Lower leg skin (tissue), 3 donors: ENCODE results near the gene HOXB2.

ENCODE experiments used
- POLR2A ChIP-seq, 2 donors: fragments of 450-650 bp; IDR thresholded peaks; one replicate each; pipeline ENCODE4 v1.6.1; 2016 to 2017; ENCODE audit warnings: antibody characterized with exemption in 2 of 2, mild to moderate bottlenecking in 1 of 2, moderate library complexity in 1 of 2
- TF ChIP-seq, protein P1 (sequence below), 3 donors: fragments of 450-650 bp; IDR thresholded peaks; one replicate each; pipeline ENCODE4 v1.5.1; 2016; ENCODE audit warnings: antibody characterized with exemption in 3 of 3, mild to moderate bottlenecking in 3 of 3, moderate library complexity in 2 of 3

DNA sequence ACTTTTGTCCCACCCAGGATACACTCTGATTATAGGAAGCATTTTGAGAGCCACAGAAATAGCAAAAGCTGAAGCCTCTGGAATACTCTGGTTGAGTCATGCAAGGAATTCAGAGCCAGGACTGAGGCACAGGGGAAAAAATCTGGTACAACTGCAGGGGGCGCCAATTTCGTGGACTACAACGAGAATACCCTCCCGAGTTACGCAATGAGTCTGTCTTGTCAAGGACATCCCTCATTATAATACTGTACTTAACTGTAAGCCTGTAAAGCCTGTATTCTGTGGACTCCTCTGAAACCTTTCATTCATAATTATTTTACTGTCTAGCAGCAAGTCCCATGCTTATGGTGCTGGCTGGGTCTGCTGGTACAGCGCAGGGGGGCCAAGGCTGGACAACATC is 21.9 kb downstream of the HOXB2 start:
- TF ChIP-seq, protein P1, sequence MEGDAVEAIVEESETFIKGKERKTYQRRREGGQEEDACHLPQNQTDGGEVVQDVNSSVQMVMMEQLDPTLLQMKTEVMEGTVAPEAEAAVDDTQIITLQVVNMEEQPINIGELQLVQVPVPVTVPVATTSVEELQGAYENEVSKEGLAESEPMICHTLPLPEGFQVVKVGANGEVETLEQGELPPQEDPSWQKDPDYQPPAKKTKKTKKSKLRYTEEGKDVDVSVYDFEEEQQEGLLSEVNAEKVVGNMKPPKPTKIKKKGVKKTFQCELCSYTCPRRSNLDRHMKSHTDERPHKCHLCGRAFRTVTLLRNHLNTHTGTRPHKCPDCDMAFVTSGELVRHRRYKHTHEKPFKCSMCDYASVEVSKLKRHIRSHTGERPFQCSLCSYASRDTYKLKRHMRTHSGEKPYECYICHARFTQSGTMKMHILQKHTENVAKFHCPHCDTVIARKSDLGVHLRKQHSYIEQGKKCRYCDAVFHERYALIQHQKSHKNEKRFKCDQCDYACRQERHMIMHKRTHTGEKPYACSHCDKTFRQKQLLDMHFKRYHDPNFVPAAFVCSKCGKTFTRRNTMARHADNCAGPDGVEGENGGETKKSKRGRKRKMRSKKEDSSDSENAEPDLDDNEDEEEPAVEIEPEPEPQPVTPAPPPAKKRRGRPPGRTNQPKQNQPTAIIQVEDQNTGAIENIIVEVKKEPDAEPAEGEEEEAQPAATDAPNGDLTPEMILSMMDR (IDR thresholded peaks at IDR 0.05), result no peak
- TF ChIP-seq POLR2A (IDR thresholded peaks at IDR 0.05), result no peak
